Panc1 (cell line): ENCODE results near the gene ADH7. TPM values are rescaled to one million over a fixed set of nuclear protein-coding genes. Genes with fewer than 3 reads are reported as not detected.

Source experiments
- ATAC-seq: fragments of 200-7000 bp; cut with Tn5 transposase; 2 replicates; pipeline ENCODE4 v1.9.1; 2020; ENCODE audit warnings: mild to moderate bottlenecking, moderate library complexity
- BruUV-seq: library from RNA; stranded (reverse); fragments of 400-500 nt; replicated peaks from 2 replicates; lab custom pipeline; 2021; lab: Mats Ljungman, UMichigan
- CTCF ChIA-PET: fragments of 300-600 bp; sonication (Branson Sonifier 250); formaldehyde crosslinking; loops from one replicate; lab custom pipeline; 2022; ENCODE audit warnings: antibody characterized with exemption; lab: Charles Lee
- POLR2A ChIA-PET: fragments of 300-600 bp; sonication (Branson Sonifier 250); formaldehyde crosslinking; loops from one replicate; lab custom pipeline; 2022; ENCODE audit warnings: antibody characterized with exemption; lab: Charles Lee
- DNase-seq: peaks from one replicate; pipeline ENCODE4 v3.0.0-alpha.2; 2010; ENCODE audit warnings: low read depth, low spot score
- H3K27ac ChIP-seq: 2 replicates; pipeline ENCODE4 v1.5.1; 2011; ENCODE audit warnings: mild to moderate bottlenecking, low read length, inconsistent platforms
- H3K27me3 ChIP-seq: fragments of 200-500 bp; sonication (Bioruptor generic); 2 replicates; pipeline ENCODE4 v1.6.0; 2014; ENCODE audit warnings: low read length, inconsistent platforms; ENCODE audit not compliant: control insufficient read depth, insufficient read depth
- H3K36me3 ChIP-seq: fragments of 200-500 bp; sonication (Bioruptor generic); 2 replicates; pipeline ENCODE4 v1.5.1; 2014; ENCODE audit warnings: inconsistent platforms, mild to moderate bottlenecking, low read length, moderate library complexity; ENCODE audit not compliant: control insufficient read depth, insufficient read depth
- H3K4me1 ChIP-seq: 2 replicates; pipeline ENCODE4 v1.5.1; 2011; ENCODE audit warnings: inconsistent platforms, mild to moderate bottlenecking, low read length, moderate library complexity; ENCODE audit not compliant: control insufficient read depth, insufficient read depth
- H3K4me3 ChIP-seq, 2 experiments: 2 replicates each; pipeline ENCODE4 v1.5.1; 2011 to 2012; ENCODE audit warnings: low read depth in 2 of 2, low read length in 2 of 2, mild to moderate bottlenecking in 2 of 2, inconsistent platforms in 1 of 2, moderate library complexity in 1 of 2
- H3K9me3 ChIP-seq: fragments of 200-500 bp; sonication (Bioruptor generic); 2 replicates; pipeline ENCODE4 v1.5.1; 2014; ENCODE audit warnings: low read depth, mild to moderate bottlenecking, inconsistent platforms, low read length, moderate library complexity; ENCODE audit not compliant: control insufficient read depth, insufficient read depth
- CTCF ChIP-seq: fragments of 450-650 bp; IDR thresholded peaks from 2 replicates; pipeline ENCODE4 v1.5.1; 2017; ENCODE audit warnings: mild to moderate bottlenecking
- POLR2AphosphoS5 ChIP-seq: IDR thresholded peaks from 2 replicates; pipeline ENCODE4 v1.6.1; 2012; ENCODE audit warnings: mild to moderate bottlenecking, low read depth, low read length, moderate library complexity
- REST ChIP-seq, 2 experiments: IDR thresholded peaks; 2 replicates each; pipeline ENCODE4 v1.6.1; 2011 to 2012; ENCODE audit warnings: low read depth in 2 of 2, control low read depth in 1 of 2, low read length in 1 of 2, mild to moderate bottlenecking in 1 of 2, moderate library complexity in 1 of 2; ENCODE audit not compliant: insufficient read depth in 1 of 2
- SIN3A ChIP-seq: IDR thresholded peaks from 2 replicates; pipeline ENCODE4 v1.6.1; 2012; ENCODE audit warnings: low read depth, mild to moderate bottlenecking, low read length, moderate library complexity, borderline replicate concordance; ENCODE audit not compliant: insufficient read depth
- TCF7L2 ChIP-seq: IDR thresholded peaks from 2 replicates; pipeline ENCODE4 v1.6.1; 2011; ENCODE audit warnings: mild to moderate bottlenecking, low read depth, low read length, inconsistent platforms
- in situ Hi-C: cut with HindIII; loops from 2 replicates; pipeline ENCODE4 v1.10.0; 2016; ENCODE audit warnings: low sequenced_read_pairs, low pct_unique_long_range_greater_than_20kb
- intact Hi-C: fragments of 100-400 bp; cut with micrococcal nuclease; formaldehyde crosslinking; loops from one replicate; pipeline ENCODE4 v1.10.0; 2022; ENCODE audit not compliant: unreplicated experiment
- total RNA-seq: library from RNA; stranded (reverse); gene quantifications from one replicate; pipeline ENCODE4 v1.2.1, GENCODE V29; 2021; ENCODE audit not compliant: unreplicated experiment

The ADH7 gene
- total RNA-seq, 1 experiment from 2014 or later = not detected

- no peak overlapping the region for H3K4me3 ChIP-seq
- H3K27me3 ChIP-seq = no peaks in the 10 kb centered on the region
- H3K4me1 ChIP-seq = no peaks in the 10 kb centered on the region
- DNase-seq (no peak), ATAC-seq (no peak)
- TF ChIP-seq REST (IDR thresholded peaks at IDR 0.05; ENCODE audit: insufficient read depth in 1 of 2, low read depth in 2 of 2, low read length in 1 of 2) = no peak
- no peak for TF ChIP-seq CTCF
- no peak for TF ChIP-seq TCF7L2
- TF ChIP-seq SIN3A = no peak
- no peak for TF ChIP-seq POLR2AphosphoS5
- H3K27ac ChIP-seq = no peak overlapping the region
- POLR2A ChIA-PET = interaction anchor here (0.7 kb wide), 1 partner anchor 325 kb away, joined by 12 read pairs; no protein-coding TSS in a partner anchor
- no peaks in the 10 kb centered on the region for H3K9me3 ChIP-seq
- CTCF ChIA-PET = no interaction called here
- in situ Hi-C loops (no loop called here), intact Hi-C loops (no loop called here)
- no peaks in the 10 kb centered on the region for H3K36me3 ChIP-seq
- BruUV-seq = no TSS peak
Measured at GRCh38 chr4:99437723-99438404, 2.7 kb upstream of the ADH7 start.

GRCh38 chr4:99436976-99437722, 2.0 kb upstream of the ADH7 start:
- POLR2A ChIA-PET = no interaction called here

More at GRCh38 chr4:99436976-99437722, 2.0 kb upstream of the ADH7 start:
- no peak overlapping the region for H3K4me3 ChIP-seq
- no peaks in the 10 kb centered on the region for H3K4me1 ChIP-seq
- no peak overlapping the region for H3K27ac ChIP-seq
- no peaks in the 10 kb centered on the region for H3K36me3 ChIP-seq
- CTCF ChIA-PET = no interaction called here
- BruUV-seq = no TSS peak
- intact Hi-C loops (no loop called here), in situ Hi-C loops (no loop called here)
- TF ChIP-seq CTCF = no peak
- TF ChIP-seq TCF7L2 = no peak
- no peak for TF ChIP-seq POLR2AphosphoS5
- TF ChIP-seq REST (IDR thresholded peaks at IDR 0.05; ENCODE audit: insufficient read depth in 1 of 2, low read depth in 2 of 2, low read length in 1 of 2) = no peak
- TF ChIP-seq SIN3A = no peak
- ATAC-seq = no peak
- no peak for DNase-seq
- H3K27me3 ChIP-seq = no peaks in the 10 kb centered on the region
- no peaks in the 10 kb centered on the region for H3K9me3 ChIP-seq
